IMR-90 (cell line): ENCODE measurements around the gene PLEKHD1. TPM values are rescaled to one million over a fixed set of nuclear protein-coding genes. Genes with fewer than 3 reads are reported as not detected.

Experiments used
- ATAC-seq: fragments of 200-7000 bp; cut with Tn5 transposase; 2 replicates; pipeline ENCODE4 v1.9.1; 2020; ENCODE audit warnings: low read depth, mild to moderate bottlenecking, moderate library complexity
- BruUV-seq: library from RNA; stranded (reverse); fragments of 400-500 nt; replicated peaks from 2 replicates; lab custom pipeline; 2021; lab: Mats Ljungman, UMichigan
- CTCF ChIA-PET: fragments of 300-600 bp; formaldehyde crosslinking; extraction: SDS; loops from one replicate; lab custom pipeline; 2021; ENCODE audit warnings: antibody characterized with exemption; lab: Yijun Ruan, JAX
- POLR2A ChIA-PET: fragments of 300-600 bp; sonication (Branson Sonifier 250); formaldehyde crosslinking; loops from one replicate; lab custom pipeline; 2022; ENCODE audit warnings: antibody characterized with exemption; ENCODE audit not compliant: unreplicated experiment; lab: Charles Lee
- DNase-seq: peaks from one replicate; pipeline ENCODE4 v3.0.0; 2013
- H2AFZ ChIP-seq: replicated peaks from 2 replicates; pipeline ENCODE3; 2013; ENCODE audit warnings: low read length, mild to moderate bottlenecking; ENCODE audit not compliant: poor library complexity
- H2AK5ac ChIP-seq: 2 replicates; pipeline ENCODE4 v1.6.1; 2013; ENCODE audit warnings: low read depth, low read length, inconsistent platforms
- H2AK9ac ChIP-seq: replicated peaks from 2 replicates; pipeline ENCODE3; 2013; ENCODE audit warnings: mild to moderate bottlenecking, low read depth, low read length, moderate library complexity; ENCODE audit not compliant: poor library complexity
- H2BK120ac ChIP-seq: 2 replicates; pipeline ENCODE4 v1.6.1; 2013; ENCODE audit warnings: low read depth, low read length, inconsistent platforms
- H2BK15ac ChIP-seq: 3 replicates; pipeline ENCODE4 v1.6.1; 2013; ENCODE audit warnings: low read depth, low read length, inconsistent platforms
- H2BK20ac ChIP-seq: 2 replicates; pipeline ENCODE4 v1.6.1; 2013; ENCODE audit warnings: low read depth, mild to moderate bottlenecking, inconsistent platforms, low read length, moderate library complexity
- H2BK5ac ChIP-seq: 2 replicates; pipeline ENCODE4 v1.6.1; 2013; ENCODE audit warnings: mild to moderate bottlenecking, low read depth, low read length, inconsistent platforms; ENCODE audit not compliant: poor library complexity, severe bottlenecking
- H3K14ac ChIP-seq: replicated peaks from 2 replicates; pipeline ENCODE4 v1.6.1; 2013; ENCODE audit warnings: low read depth, low read length, inconsistent platforms
- H3K18ac ChIP-seq: 2 replicates; pipeline ENCODE4 v1.6.1; 2013; ENCODE audit warnings: low read depth, low read length, control low read depth
- H3K23ac ChIP-seq: 2 replicates; pipeline ENCODE4 v1.6.1; 2013; ENCODE audit warnings: low read depth, low read length, inconsistent platforms
- H3K27ac ChIP-seq: 2 replicates; pipeline ENCODE4 v1.5.1; 2013; ENCODE audit warnings: mild to moderate bottlenecking, control low read depth, low read length; ENCODE audit not compliant: insufficient read depth
- H3K27me3 ChIP-seq: 2 replicates; pipeline ENCODE4 v1.6.1; 2013; ENCODE audit warnings: low read length; ENCODE audit not compliant: control insufficient read depth, insufficient read depth
- H3K36me3 ChIP-seq: 2 replicates; pipeline ENCODE4 v1.6.1; 2013; ENCODE audit warnings: low read length, mixed read lengths; ENCODE audit not compliant: control insufficient read depth, insufficient read depth
- H3K4ac ChIP-seq: 2 replicates; pipeline ENCODE4 v1.6.1; 2013; ENCODE audit warnings: low read depth, low read length, inconsistent platforms
- H3K4me1 ChIP-seq: 2 replicates; pipeline ENCODE4 v1.6.1; 2013; ENCODE audit warnings: low read length, mixed read lengths; ENCODE audit not compliant: control insufficient read depth, insufficient read depth
- H3K4me2 ChIP-seq: 2 replicates; pipeline ENCODE4 v1.6.1; 2013; ENCODE audit warnings: low read depth, mild to moderate bottlenecking, control low read depth, low read length, moderate library complexity
- H3K4me3 ChIP-seq: 2 replicates; pipeline ENCODE4 v1.5.1; 2013; ENCODE audit warnings: low read depth, mild to moderate bottlenecking, control low read depth, low read length, moderate library complexity; ENCODE audit not compliant: insufficient read depth
- H3K56ac ChIP-seq: 2 replicates; pipeline ENCODE4 v1.6.1; 2013; ENCODE audit warnings: low read length, inconsistent platforms; ENCODE audit not compliant: insufficient read depth; ENCODE audit errors: extremely low read depth
- H3K79me1 ChIP-seq, 2 experiments: 2 replicates each; pipeline ENCODE4 v1.6.1; 2013; ENCODE audit warnings: low read length in 2 of 2, inconsistent platforms in 1 of 2, low read depth in 1 of 2
- H3K9ac ChIP-seq: 2 replicates; pipeline ENCODE4 v1.6.1; 2013; ENCODE audit warnings: low read depth, low read length, control low read depth
- H3K9me1 ChIP-seq: 2 replicates; pipeline ENCODE4 v1.6.1; 2013; ENCODE audit warnings: low read length, inconsistent platforms; ENCODE audit not compliant: insufficient read depth
- H3K9me3 ChIP-seq: 2 replicates; pipeline ENCODE4 v1.6.1; 2013; ENCODE audit warnings: low read length; ENCODE audit not compliant: control insufficient read depth, insufficient read depth
- H4K20me1 ChIP-seq: 2 replicates; pipeline ENCODE4 v1.6.1; 2013; ENCODE audit warnings: low read length, inconsistent platforms; ENCODE audit not compliant: insufficient read depth
- H4K5ac ChIP-seq: 2 replicates; pipeline ENCODE4 v1.6.1; 2013; ENCODE audit warnings: mild to moderate bottlenecking, low read depth, low read length, control low read depth
- H4K8ac ChIP-seq, 2 experiments: 2 replicates each; pipeline ENCODE4 v1.6.1; 2013; ENCODE audit warnings: low read depth in 2 of 2, low read length in 2 of 2, control low read depth in 1 of 2, inconsistent platforms in 1 of 2
- H4K91ac ChIP-seq: 2 replicates; pipeline ENCODE4 v1.6.1; 2013; ENCODE audit warnings: low read depth, low read length, inconsistent platforms; ENCODE audit not compliant: insufficient read depth
- BHLHE40 ChIP-seq: fragments of 150-350 bp; IDR thresholded peaks from 2 replicates; pipeline ENCODE4 v1.6.1; 2016; ENCODE audit warnings: mild to moderate bottlenecking, low read depth, low read length
- CEBPB ChIP-seq: IDR thresholded peaks from 2 replicates; pipeline ENCODE4 v1.6.1; 2012; ENCODE audit warnings: low read depth, low read length, improper control_type of control experiment
- CHD1 ChIP-seq: IDR thresholded peaks from 2 replicates; pipeline ENCODE4 v1.6.1; 2012; ENCODE audit warnings: low read depth, low read length, improper control_type of control experiment
- CTCF ChIP-seq: conservative IDR thresholded peaks from 2 replicates; pipeline ENCODE4 v1.5.1; 2012; ENCODE audit warnings: mild to moderate bottlenecking, low read depth, low read length, improper control_type of control experiment
- ELK1 ChIP-seq: fragments of 150-350 bp; IDR thresholded peaks from 2 replicates; pipeline ENCODE4 v1.6.1; 2016; ENCODE audit warnings: low read depth, mild to moderate bottlenecking, low read length, moderate library complexity, borderline replicate concordance
- FOS ChIP-seq: fragments of 150-350 bp; IDR thresholded peaks from 2 replicates; pipeline ENCODE4 v1.6.1; 2016; ENCODE audit warnings: low read depth, low read length
- MAFK ChIP-seq: IDR thresholded peaks from 2 replicates; pipeline ENCODE4 v1.6.1; 2012; ENCODE audit warnings: low read depth, low read length, improper control_type of control experiment
- MAZ ChIP-seq: IDR thresholded peaks from 2 replicates; pipeline ENCODE4 v1.6.1; 2012; ENCODE audit warnings: low read depth, mild to moderate bottlenecking, low read length, improper control_type of control experiment, moderate library complexity, borderline replicate concordance
- MXI1 ChIP-seq: IDR thresholded peaks from 2 replicates; pipeline ENCODE4 v1.6.1; 2012; ENCODE audit warnings: low read depth, mild to moderate bottlenecking, low read length, moderate library complexity, borderline replicate concordance
- NFE2L2 ChIP-seq: fragments of 150-350 bp; IDR thresholded peaks from 2 replicates; pipeline ENCODE4 v1.6.1; 2016; ENCODE audit warnings: low read depth, mild to moderate bottlenecking, low read length
- POLR2A ChIP-seq: IDR thresholded peaks from 2 replicates; pipeline ENCODE4 v1.6.1; 2012; ENCODE audit warnings: mild to moderate bottlenecking, low read depth, low read length
- RAD21 ChIP-seq: IDR thresholded peaks from 2 replicates; pipeline ENCODE4 v1.6.1; 2012; ENCODE audit warnings: low read length, improper control_type of control experiment
- RCOR1 ChIP-seq: IDR thresholded peaks from 2 replicates; pipeline ENCODE4 v1.6.1; 2012; ENCODE audit warnings: mild to moderate bottlenecking, low read length, improper control_type of control experiment; ENCODE audit not compliant: insufficient replicate concordance
- RFX5 ChIP-seq: IDR thresholded peaks from 2 replicates; pipeline ENCODE4 v1.8.0; 2012; ENCODE audit warnings: low read depth, mild to moderate bottlenecking, low read length, moderate library complexity
- SMC3 ChIP-seq: fragments of 150-350 bp; IDR thresholded peaks from 2 replicates; pipeline ENCODE4 v1.6.1; 2016; ENCODE audit warnings: low read depth, mild to moderate bottlenecking, antibody characterized with exemption, low read length, moderate library complexity
- WGBS, 2 experiments: methylation state at CpG; one replicate each; pipeline versions ENCODE4 v1.1.5 to v1.1.7; 2013; ENCODE audit warnings: missing lambda C conversion rate in 2 of 2; ENCODE audit not compliant: insufficient read length in 1 of 2; ENCODE audit errors: extremely low coverage in 2 of 2; 5-methylcytosine and 5-hydroxymethylcytosine counted together
- dilution Hi-C: fragments of 300-500 bp; cut with HindIII; formaldehyde crosslinking; loops from one replicate; pipeline ENCODE4 v1.14.3; 2018; ENCODE audit warnings: low sequenced_read_pairs; ENCODE audit not compliant: unreplicated experiment
- in situ Hi-C: fragments of 300-500 bp; cut with MboI; formaldehyde crosslinking; loops from 3 replicates; pipeline ENCODE4 v1.14.3; 2019; ENCODE audit warnings: low sequenced_read_pairs, inconsistent platforms, mixed read lengths
- intact Hi-C: fragments of 100-400 bp; cut with micrococcal nuclease; formaldehyde crosslinking; loops from 2 replicates; pipeline ENCODE4 v1.10.0; 2022
- polyA plus RNA-seq, 3 experiments: library from polyadenylated mRNA; depleted of rRNA; stranded (reverse); fragments of >200 nt; gene quantifications; 2 replicates each; pipeline ENCODE4 v1.2.3, GENCODE V29; 2012; ENCODE audit warnings: low replicate concordance in 1 of 3
- total RNA-seq: library from RNA; depleted of rRNA; stranded (reverse); fragments of >200 nt; gene quantifications from 2 replicates; pipeline ENCODE4 v1.2.3, GENCODE V29; 2012
- TF ChIP-seq, protein P1 (sequence below): fragments of 150-350 bp; IDR thresholded peaks from 2 replicates; pipeline ENCODE4 v1.6.1; 2017; ENCODE audit warnings: mild to moderate bottlenecking, antibody characterized with exemption, low read length, low read depth

The PLEKHD1 gene
- total and polyA plus RNA-seq, 2 of the 4 experiments (the other 2 are of a cell fraction) = under 0.01 TPM; not detected in 1

GRCh38 chr14:69531135-69531534 is 46.6 kb downstream of the PLEKHD1 start:
- ATAC-seq = no peak
- H3K36me3 ChIP-seq = no peaks in the 10 kb centered on the region
- intact Hi-C loops = no loop called here

More at GRCh38 chr14:69531135-69531534, 46.6 kb downstream of the PLEKHD1 start:
- ChIA-PET POLR2A (no interaction called here), CTCF (no interaction called here)
- Histone ChIP-seq H3K23ac (no peak overlapping the region), H3K9ac (no peak overlapping the region), H3K4me1 (no peaks in the 10 kb centered on the region), H4K91ac (no peak overlapping the region), H3K9me3 (no peaks in the 10 kb centered on the region), H2BK120ac (no peak overlapping the region), H3K4me3 (no peak overlapping the region), H3K27ac (no peak overlapping the region), H4K5ac (no peak overlapping the region), H4K20me1 (no peaks in the 10 kb centered on the region; the same call in none of the 2 replicates), H2AFZ (no peak overlapping the region), H3K27me3 (peaks cover 60% of the 10 kb centered on the region), H3K4ac (no peak overlapping the region), H3K14ac (no peak overlapping the region), H2AK5ac (no peak overlapping the region), H3K9me1 (no peaks in the 10 kb centered on the region), H3K56ac (no peak overlapping the region), H2AK9ac (no peak overlapping the region), H3K4me2 (no peak overlapping the region), H3K79me1 (no peaks in the 10 kb centered on the region), H2BK5ac (no peak overlapping the region), H3K18ac (no peak overlapping the region), H2BK20ac (no peak overlapping the region), H2BK15ac (no peak overlapping the region), H4K8ac (no peak overlapping the region)
- WGBS, 2 experiments = no CpG with 5 or more reads among the region's 3 CpGs
- dilution Hi-C loops (no loop called here), in situ Hi-C loops (no loop called here)
- TF ChIP-seq FOS (no peak), RCOR1 (no peak), ELK1 (no peak), MAZ (no peak), MAFK (no peak), MXI1 (no peak), RFX5 (no peak), POLR2A (no peak), BHLHE40 (no peak), CHD1 (no peak), CTCF (no peak), RAD21 (no peak), NFE2L2 (no peak), SMC3 (no peak), CEBPB (no peak)
- TF ChIP-seq, protein P1, sequence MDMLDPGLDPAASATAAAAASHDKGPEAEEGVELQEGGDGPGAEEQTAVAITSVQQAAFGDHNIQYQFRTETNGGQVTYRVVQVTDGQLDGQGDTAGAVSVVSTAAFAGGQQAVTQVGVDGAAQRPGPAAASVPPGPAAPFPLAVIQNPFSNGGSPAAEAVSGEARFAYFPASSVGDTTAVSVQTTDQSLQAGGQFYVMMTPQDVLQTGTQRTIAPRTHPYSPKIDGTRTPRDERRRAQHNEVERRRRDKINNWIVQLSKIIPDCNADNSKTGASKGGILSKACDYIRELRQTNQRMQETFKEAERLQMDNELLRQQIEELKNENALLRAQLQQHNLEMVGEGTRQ = no peak
- BruUV-seq = no TSS peak
- no peak for DNase-seq
